Stimulated activated CD8-positive, alpha-beta memory T cell treated with anti-CD3 and anti-CD28 coated beads, Interleukin-12 subunit alpha, Interleukin-12 subunit beta, amount 100 ng/mL, for 1 hour (primary cell): ENCODE measurements around the gene PTTG1IP.
"Not testable (repeated sequence)": the region's sequence is repeated elsewhere in the genome, so short reads cannot be mapped to it uniquely, and the experiment has no call there.

Source experiments
- DNase-seq: peaks from one replicate; pipeline ENCODE4 v3.0.0-alpha.2; 2020; ENCODE audit warnings: low read depth

Gene PTTG1IP

GRCh38 chr21:44842721-44843445 lies 30.6 kb downstream of the PTTG1IP start:
- no peak for DNase-seq

- no peak for DNase-seq
Observed at GRCh38 chr21:44842087-44842486, 31.4 kb downstream of the PTTG1IP start.

- DNase-seq = no peak
Observed at GRCh38 chr21:44840771-44841170, 32.7 kb downstream of the PTTG1IP start.

GRCh38 chr21:44838951-44839350 lies 34.5 kb downstream of the PTTG1IP start:
- no peak for DNase-seq

DNA sequence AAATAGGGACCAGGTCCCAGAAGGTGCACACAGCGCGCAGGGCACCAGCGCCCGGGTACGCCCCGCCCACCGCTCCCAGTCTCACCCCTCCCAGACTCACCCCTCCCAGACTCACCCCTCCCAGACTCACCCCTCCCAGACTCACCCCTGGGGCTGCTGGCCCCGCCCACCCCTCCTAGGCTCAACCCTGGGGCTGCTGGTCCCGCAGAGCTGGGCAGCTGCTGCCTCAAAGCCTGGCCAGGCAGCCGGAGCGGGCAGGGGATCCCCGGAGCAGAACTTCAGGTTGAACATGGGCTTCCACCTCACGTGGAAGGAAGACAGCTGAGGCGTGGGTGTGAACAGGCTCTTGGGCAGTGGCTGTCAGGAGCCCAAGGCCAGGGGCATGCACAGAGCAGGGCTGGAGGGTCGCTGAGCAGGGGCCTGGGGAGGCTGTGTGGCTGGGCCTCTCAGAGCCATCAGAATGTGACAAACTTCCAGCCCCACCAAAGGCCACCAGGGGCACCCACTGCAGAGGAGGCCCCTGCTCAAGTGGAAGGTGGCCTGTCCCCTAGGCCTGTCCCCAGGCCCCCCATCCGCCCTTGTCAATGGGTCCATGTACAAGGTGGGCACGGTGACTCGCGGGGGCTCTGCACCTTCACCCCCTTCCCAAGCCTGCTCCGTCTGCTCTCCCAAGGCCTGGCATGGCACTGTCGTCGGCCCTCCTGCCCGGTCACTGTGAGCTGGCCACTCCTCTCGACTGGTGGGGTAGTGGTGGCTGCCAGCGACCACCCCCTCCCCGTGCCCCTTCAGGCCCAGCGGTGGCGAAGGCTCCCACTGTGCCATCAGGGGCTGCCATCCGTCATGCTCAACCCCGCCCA lies 35.2 kb downstream of the PTTG1IP start:
- no peak for DNase-seq

- DNase-seq = no peak
Observed at GRCh38 chr21:44837537-44837936, 36.0 kb downstream of the PTTG1IP start.

DNA sequence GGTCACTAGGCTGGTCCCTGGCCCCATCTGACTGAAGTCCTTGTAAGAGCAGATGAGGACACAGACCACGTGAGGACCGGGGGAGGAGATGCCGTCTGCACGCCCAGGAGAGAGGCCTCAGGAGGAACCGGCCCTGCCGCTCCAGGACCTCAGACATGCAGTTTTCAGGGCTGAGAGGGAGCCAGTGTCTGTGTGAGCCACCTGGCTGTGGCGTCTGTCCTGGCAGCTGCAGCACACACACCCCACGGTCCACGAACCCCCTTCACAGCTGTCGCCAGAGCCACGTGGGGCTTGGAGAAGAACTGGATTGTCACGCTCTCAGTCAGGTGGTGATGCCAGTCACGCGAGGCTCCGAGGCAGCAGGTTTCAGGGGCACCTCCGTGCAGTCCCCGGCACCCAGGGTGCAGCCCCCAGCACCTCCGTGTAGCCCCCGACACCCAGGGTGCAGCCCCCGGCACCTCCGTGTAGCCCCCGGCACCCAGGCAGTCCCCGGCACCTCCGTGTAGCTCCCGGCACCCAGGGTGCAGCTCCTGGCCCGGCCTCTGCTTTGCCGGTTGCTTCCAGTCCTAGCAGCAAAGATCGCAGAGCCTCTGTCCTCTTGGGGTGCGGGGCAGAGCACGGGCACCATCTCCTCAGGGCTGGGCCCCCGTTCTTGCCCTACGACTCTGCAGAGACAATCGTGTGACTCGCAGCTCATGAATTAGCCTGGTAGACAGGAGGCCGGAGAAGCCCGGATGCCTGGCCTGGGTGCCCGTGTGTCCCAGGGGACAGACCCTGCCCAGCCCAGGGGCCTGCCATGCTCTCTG lies 36.6 kb downstream of the PTTG1IP start:
- DNase-seq = no peak

DNA sequence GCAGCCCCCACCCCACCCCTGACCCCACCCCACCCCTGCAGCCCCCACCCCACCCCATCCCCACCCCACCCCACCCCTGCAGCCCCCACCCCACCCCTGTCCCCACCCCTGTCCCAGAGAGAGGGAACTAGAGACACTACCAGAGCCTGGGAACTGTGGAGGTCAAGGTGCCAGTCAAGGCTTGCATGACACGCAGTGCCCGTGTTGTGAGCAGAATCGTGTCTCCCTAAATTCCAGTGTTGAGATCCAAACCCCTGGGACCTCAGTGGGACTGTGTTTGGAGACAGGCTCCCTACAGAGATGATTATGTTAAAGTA lies 37.2 kb downstream of the PTTG1IP start:
- no peak for DNase-seq

DNA sequence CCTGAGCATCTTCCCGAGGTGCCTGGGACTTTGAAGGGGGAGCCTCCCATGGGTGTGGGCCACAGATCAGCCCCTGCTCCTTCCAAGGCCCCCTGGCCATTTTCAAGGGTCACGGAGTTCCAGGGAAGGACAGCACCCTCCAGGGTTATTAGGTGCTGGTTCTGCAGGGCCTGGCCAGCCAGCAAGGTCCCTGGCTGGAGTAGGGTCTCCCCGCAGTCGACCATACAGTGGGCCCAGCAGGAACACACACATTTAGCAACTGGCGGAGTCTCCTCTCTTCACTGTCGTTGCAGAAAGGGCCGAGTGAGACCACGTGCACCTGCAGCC lies 37.9 kb downstream of the PTTG1IP start:
- DNase-seq = no peak

DNA sequence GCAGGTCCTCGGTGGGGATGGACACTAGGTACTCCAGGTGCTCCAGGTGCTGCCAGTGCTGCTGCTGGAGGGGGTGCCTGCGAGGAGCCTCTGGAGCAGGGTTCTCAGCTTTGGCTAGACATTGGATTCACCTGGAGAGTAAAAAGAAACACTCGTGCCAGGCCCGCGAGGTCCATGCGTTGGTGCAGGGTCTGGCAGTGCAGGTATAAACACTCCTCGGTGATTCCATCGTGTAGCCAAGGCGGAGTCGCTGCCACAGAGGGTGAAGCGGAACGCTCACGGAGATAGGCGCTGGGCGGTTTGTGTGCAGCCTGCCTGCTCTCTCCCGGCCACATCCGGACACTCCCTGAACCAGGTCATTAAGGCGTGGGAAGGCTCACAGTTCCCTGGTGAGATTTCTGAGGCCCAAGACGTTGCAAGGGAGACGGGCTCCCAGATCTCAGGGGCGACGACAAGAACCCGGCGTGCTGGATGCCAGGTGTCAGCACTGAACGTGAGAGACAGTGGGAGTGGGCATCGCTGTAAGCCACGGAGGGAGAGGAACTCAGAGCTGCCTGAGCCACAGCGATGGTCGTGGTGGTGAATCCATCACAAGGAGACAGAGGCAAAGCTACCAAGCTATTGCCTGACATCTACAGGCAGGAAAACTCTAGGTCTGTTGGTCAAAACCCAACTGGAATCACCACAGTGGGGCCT lies 38.4 kb downstream of the PTTG1IP start:
- DNase-seq = no peak

- DNase-seq = no peak
Observed at GRCh38 chr21:44834231-44834950, 39.1 kb downstream of the PTTG1IP start.

GRCh38 chr21:44833663-44834062 lies 39.8 kb downstream of the PTTG1IP start:
- DNase-seq = no peak

GRCh38 chr21:44832516-44833255 lies 40.8 kb downstream of the PTTG1IP start:
- DNase-seq = not testable (repeated sequence)

DNA sequence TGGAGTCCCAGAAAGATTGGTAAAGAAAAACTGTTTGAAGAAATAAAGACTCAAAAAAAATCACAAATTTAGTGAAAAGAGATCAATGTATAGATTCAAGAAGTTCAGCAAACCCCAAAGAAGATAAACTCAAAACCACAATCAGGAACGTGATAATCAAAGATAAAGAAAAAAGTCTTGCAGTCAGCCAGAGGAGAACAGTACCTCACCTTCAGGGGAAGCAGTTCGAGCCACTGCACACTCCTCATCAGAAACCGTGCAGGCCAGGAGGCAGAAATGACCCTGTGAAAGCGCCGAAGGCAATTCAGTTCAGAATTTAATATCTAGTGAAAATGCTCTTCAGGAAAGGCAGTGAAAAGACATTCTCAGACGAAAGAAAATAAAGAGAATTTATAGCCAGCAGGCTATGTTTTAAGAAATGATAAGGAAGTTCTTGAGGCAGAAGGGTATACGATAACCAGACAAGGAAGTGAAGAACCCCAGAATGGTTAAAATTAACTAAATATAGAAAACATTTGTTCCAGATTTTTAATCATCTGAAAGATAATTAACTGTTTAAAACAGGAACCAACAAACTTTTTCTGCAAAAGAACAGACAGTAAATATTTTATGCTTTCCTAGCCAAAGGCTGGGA lies 42.1 kb downstream of the PTTG1IP start:
- DNase-seq = no peak

DNA sequence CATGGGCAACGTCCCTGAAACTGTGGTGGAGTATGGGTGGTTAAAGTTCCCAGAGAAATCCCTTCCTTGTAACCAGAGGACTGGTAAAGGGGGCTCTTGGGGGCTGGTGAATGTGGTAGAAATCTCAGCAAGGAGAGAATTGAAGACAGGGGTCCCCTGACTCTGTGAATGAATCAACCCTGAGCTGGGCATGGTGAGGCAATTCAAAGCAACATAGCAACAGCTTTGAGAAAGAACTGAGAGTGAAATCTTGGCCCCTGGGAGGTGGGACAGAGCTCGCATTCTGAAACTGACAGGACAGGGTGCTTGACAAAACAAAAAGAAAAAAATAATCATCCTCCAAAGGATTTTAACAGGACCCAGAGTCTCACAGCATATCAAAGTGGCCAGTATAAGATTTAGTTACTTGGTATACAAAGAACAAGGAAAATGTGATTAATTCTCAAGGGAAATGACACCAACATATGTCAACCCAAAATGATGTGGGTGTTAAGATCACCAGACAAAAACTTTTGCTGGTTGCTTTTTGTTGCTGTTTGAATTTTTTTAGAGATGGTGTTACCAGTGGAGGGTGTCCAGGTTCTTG lies 43.9 kb downstream of the PTTG1IP start:
- no peak for DNase-seq

- DNase-seq = no peak
Observed at GRCh38 chr21:44828362-44829056, 45.0 kb downstream of the PTTG1IP start.

DNA sequence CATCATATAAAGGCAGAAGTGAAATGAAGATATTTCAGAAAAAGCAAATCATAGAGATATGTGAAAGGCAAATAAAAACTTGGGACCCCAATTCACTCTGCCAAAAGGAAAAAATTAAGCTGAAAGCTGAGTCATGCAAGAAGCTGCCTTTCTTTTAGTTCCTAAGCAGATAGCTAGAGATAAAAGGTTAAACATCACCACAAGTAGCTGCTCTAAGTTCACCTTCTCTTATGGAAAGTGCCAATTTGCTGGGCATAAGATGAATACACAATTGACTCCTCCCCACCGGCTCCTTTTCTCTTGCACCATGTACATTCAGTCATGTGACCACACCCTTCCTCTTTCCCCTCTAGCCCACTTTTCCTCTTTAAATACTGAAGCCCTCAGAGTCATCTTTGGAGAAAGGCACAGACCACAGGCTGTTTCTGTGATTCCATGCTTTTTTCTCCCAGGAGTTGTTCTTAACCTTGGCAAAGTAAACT lies 50.3 kb downstream of the PTTG1IP start:
- no peak for DNase-seq

DNA sequence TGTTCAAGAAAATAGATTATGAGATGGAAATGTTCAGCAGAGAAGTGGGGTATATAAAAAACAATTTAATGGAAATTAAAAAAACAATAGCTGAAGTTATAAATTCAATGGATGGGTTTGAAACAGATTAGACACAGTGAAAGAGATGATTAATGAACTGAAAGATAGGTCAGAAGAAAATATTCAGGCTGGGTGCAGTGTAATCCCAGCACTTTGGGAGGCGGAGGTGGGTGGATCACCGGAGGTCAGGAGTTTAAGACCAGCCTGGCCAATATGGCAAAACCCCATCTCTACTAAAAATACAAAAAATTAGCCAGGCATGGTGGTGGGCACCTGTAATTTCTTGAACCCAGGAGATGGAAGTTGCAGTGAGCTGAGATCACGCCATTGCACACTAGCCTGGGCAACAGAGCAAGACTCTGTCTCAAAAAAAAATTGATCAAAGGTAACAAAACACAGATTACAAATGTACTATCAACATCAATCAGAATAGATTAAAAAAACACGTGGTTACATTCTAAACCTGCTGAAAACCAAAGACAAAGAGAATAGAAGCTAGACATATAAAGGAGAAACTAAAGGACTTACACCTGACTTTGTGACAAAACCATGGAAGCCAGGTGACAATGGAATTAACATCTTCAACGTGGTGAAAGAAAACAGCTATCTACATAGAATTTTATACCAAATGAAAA lies 50.9 kb downstream of the PTTG1IP start:
- DNase-seq = no peak

- DNase-seq = no peak
Observed at GRCh38 chr21:44820851-44821250, 52.6 kb downstream of the PTTG1IP start.
